Measurements from ENCODE around the gene PHACTR1.

GRCh38 chr6:12823847-12824246, 107.3 kb downstream of the PHACTR1 start:
- TF ChIP-seq HOMEZ (CRISPR knock-in tag; IDR thresholded peaks at IDR 0.05) (no peak), ZNF3 (CRISPR knock-in tag; IDR thresholded peaks at IDR 0.05) (no peak)
